H1 (cell line): ENCODE measurements around the gene DAPK1. TPM values are rescaled to one million over a fixed set of nuclear protein-coding genes. Genes with fewer than 3 reads are reported as not detected.

Experiments
- CTCF ChIA-PET: fragments of 300-600 bp; sonication (Branson Sonifier 250); formaldehyde crosslinking; loops from one replicate; lab custom pipeline; 2021; ENCODE audit not compliant: partially characterized antibody; lab: Charles Lee
- POLR2A ChIA-PET: fragments of 300-600 bp; sonication (Branson Sonifier 250); formaldehyde crosslinking; loops from one replicate; lab custom pipeline; 2021; ENCODE audit warnings: inconsistent platforms; ENCODE audit not compliant: partially characterized antibody; lab: Charles Lee
- DNase-seq, 2 experiments: peaks; one replicate each; pipeline versions ENCODE4 v3.0.0 to v3.0.0-alpha.2; 2010 to 2022; ENCODE audit warnings: low spot score in 2 of 2, low read depth in 1 of 2, mixed read lengths in 1 of 2
- FAIRE-seq: peaks from 2 replicates; lab custom pipeline; 2011; peaks lifted over from hg19 to GRCh38; lab: Jason Lieb, UNC
- H2AFZ ChIP-seq: 2 replicates; pipeline ENCODE4 v1.8.1; 2012; ENCODE audit warnings: low read length, inconsistent platforms
- H2AK5ac ChIP-seq: 2 replicates; pipeline ENCODE4 v1.6.1; 2013; ENCODE audit warnings: low read depth, low read length
- H2BK120ac ChIP-seq: replicated peaks from 2 replicates; pipeline ENCODE3; 2013; ENCODE audit warnings: low read depth, low read length, inconsistent platforms
- H2BK12ac ChIP-seq: 2 replicates; pipeline ENCODE4 v1.6.1; 2013; ENCODE audit warnings: low read depth, low read length
- H2BK15ac ChIP-seq: 2 replicates; pipeline ENCODE4 v1.6.1; 2013; ENCODE audit warnings: low read length
- H2BK20ac ChIP-seq: 2 replicates; pipeline ENCODE4 v1.6.1; 2013; ENCODE audit warnings: low read length
- H2BK5ac ChIP-seq: 2 replicates; pipeline ENCODE4 v1.6.1; 2013; ENCODE audit warnings: low read depth, low read length
- H3K14ac ChIP-seq: 2 replicates; pipeline ENCODE4 v1.6.1; 2013; ENCODE audit warnings: inconsistent platforms; ENCODE audit not compliant: insufficient read length
- H3K18ac ChIP-seq: 2 replicates; pipeline ENCODE4 v1.6.1; 2013; ENCODE audit warnings: low read length; ENCODE audit errors: extremely low read depth
- H3K23ac ChIP-seq: 2 replicates; pipeline ENCODE4 v1.6.1; 2013; ENCODE audit warnings: inconsistent platforms; ENCODE audit not compliant: insufficient read length
- H3K23me2 ChIP-seq: 2 replicates; pipeline ENCODE4 v1.6.1; 2013; ENCODE audit warnings: low read depth, low read length
- H3K27ac ChIP-seq: 2 replicates; pipeline ENCODE4 v1.6.1; 2011; ENCODE audit warnings: low read depth, low read length, inconsistent platforms
- H3K27me3 ChIP-seq, 4 experiments: replicated peaks in 1 of 4; 1 replicate in 1 of 4; 2 replicates in 3 of 4; pipeline versions ENCODE4 v1.6.1 to v1.8.1; 2011 to 2013; ENCODE audit warnings: low read length in 3 of 4, mild to moderate bottlenecking in 3 of 4, inconsistent platforms in 2 of 4, mixed read lengths in 2 of 4, moderate library complexity in 1 of 4; ENCODE audit not compliant: control insufficient read depth in 3 of 4, insufficient read depth in 3 of 4; ENCODE audit errors: extremely low read depth in 1 of 4
- H3K36me3 ChIP-seq, 4 experiments: 2 replicates each; pipeline versions ENCODE4 v1.6.1 to v1.8.1; 2011 to 2013; ENCODE audit warnings: mild to moderate bottlenecking in 4 of 4, low read length in 3 of 4, moderate library complexity in 2 of 4, control low read depth in 1 of 4, inconsistent platforms in 1 of 4; ENCODE audit not compliant: insufficient read depth in 4 of 4, control insufficient read depth in 2 of 4
- H3K4ac ChIP-seq: replicated peaks from 2 replicates; pipeline ENCODE3; 2013; ENCODE audit warnings: low read length, low read depth, mixed read lengths, inconsistent platforms; ENCODE audit not compliant: insufficient read length
- H3K4me1 ChIP-seq, 4 experiments: replicated peaks in 1 of 4; 1 replicate in 1 of 4; 2 replicates in 3 of 4; pipeline versions ENCODE4 v1.6.1 to v1.8.1; 2011 to 2013; ENCODE audit warnings: low read length in 3 of 4, inconsistent platforms in 2 of 4, mixed read lengths in 1 of 4; ENCODE audit not compliant: insufficient read depth in 4 of 4, control insufficient read depth in 3 of 4
- H3K4me2 ChIP-seq, 2 experiments: 2 replicates each; pipeline versions ENCODE4 v1.6.1 to v1.8.1; 2011 to 2013; ENCODE audit warnings: low read depth in 2 of 2, low read length in 2 of 2, control low read depth in 1 of 2, inconsistent platforms in 1 of 2, mild to moderate bottlenecking in 1 of 2; ENCODE audit not compliant: insufficient read depth in 1 of 2
- H3K4me3 ChIP-seq, 4 experiments: fragments of 200-600, 300-600 bp in 1 of 4; sonication (generic), shearing (Covaris generic), sonication (Bioruptor Twin) in 1 of 4; 2 replicates each; pipeline versions ENCODE4 v1.5.1 to v1.8.1; 2011 to 2016; ENCODE audit warnings: low read length in 4 of 4, low read depth in 3 of 4, control low read depth in 2 of 4, inconsistent platforms in 2 of 4, mild to moderate bottlenecking in 2 of 4, mixed read lengths in 1 of 4, moderate library complexity in 1 of 4; ENCODE audit not compliant: insufficient read depth in 2 of 4; ENCODE audit errors: extremely low read depth in 1 of 4
- H3K56ac ChIP-seq: replicated peaks from 2 replicates; pipeline ENCODE3; 2013; ENCODE audit warnings: low read depth, mild to moderate bottlenecking, mixed read lengths, low read length, inconsistent platforms; ENCODE audit not compliant: insufficient read length
- H3K79me1 ChIP-seq: 2 replicates; pipeline ENCODE4 v1.6.1; 2013; ENCODE audit warnings: low read depth, low read length, control low read depth
- H3K79me2 ChIP-seq, 2 experiments: 2 replicates each; pipeline versions ENCODE4 v1.6.1 to v1.8.1; 2012 to 2013; ENCODE audit warnings: low read length in 2 of 2, mild to moderate bottlenecking in 2 of 2, inconsistent platforms in 1 of 2; ENCODE audit not compliant: insufficient read depth in 2 of 2, control insufficient read depth in 1 of 2
- H3K9ac ChIP-seq, 4 experiments: replicated peaks in 1 of 4; 1 replicate in 1 of 4; 2 replicates in 3 of 4; pipeline versions ENCODE4 v1.6.1 to v1.8.1; 2011 to 2013; ENCODE audit warnings: low read depth in 3 of 4, low read length in 3 of 4, control low read depth in 2 of 4, mild to moderate bottlenecking in 2 of 4, moderate library complexity in 2 of 4, inconsistent platforms in 1 of 4; ENCODE audit errors: extremely low read depth in 1 of 4
- H3K9me3 ChIP-seq, 2 experiments: 2 replicates each; pipeline versions ENCODE4 v1.6.1 to v1.8.1; 2012 to 2013; ENCODE audit warnings: mild to moderate bottlenecking in 2 of 2, moderate library complexity in 2 of 2, control low read depth in 1 of 2, inconsistent platforms in 1 of 2, low read depth in 1 of 2, low read length in 1 of 2, mixed read lengths in 1 of 2; ENCODE audit not compliant: insufficient read depth in 2 of 2
- H4K20me1 ChIP-seq, 2 experiments: replicated peaks in 1 of 2; 2 replicates each; pipeline versions ENCODE3 to v1.8.1; 2011 to 2013; ENCODE audit warnings: inconsistent platforms in 2 of 2, low read length in 2 of 2, mild to moderate bottlenecking in 1 of 2; ENCODE audit not compliant: insufficient read depth in 2 of 2, control insufficient read depth in 1 of 2
- H4K5ac ChIP-seq: 2 replicates; pipeline ENCODE4 v1.6.1; 2013; ENCODE audit warnings: low read length, low read depth, mixed read lengths, inconsistent platforms; ENCODE audit not compliant: insufficient read length
- H4K8ac ChIP-seq: 2 replicates; pipeline ENCODE4 v1.8.0; 2013; ENCODE audit warnings: mild to moderate bottlenecking, moderate library complexity, low read length, inconsistent platforms; ENCODE audit not compliant: insufficient read depth; ENCODE audit errors: extremely low read depth
- H4K91ac ChIP-seq: replicated peaks from 2 replicates; pipeline ENCODE3; 2013; ENCODE audit warnings: low read length, mixed read lengths, inconsistent platforms; ENCODE audit not compliant: insufficient read length
- BRCA1 ChIP-seq: IDR thresholded peaks from 2 replicates; pipeline ENCODE4 v1.6.1; 2012; ENCODE audit warnings: low read depth, low read length, improper control_type of control experiment
- CHD1 ChIP-seq: IDR thresholded peaks from 2 replicates; pipeline ENCODE4 v1.6.1; 2012; ENCODE audit warnings: low read depth, low read length, improper control_type of control experiment
- CTBP2 ChIP-seq: IDR thresholded peaks from 2 replicates; pipeline ENCODE4 v1.7.0; 2011; ENCODE audit warnings: borderline replicate concordance, mild to moderate bottlenecking, moderate library complexity, mixed read lengths, low read length; ENCODE audit not compliant: insufficient read depth, insufficient read length
- FOSL1 ChIP-seq: IDR thresholded peaks from 2 replicates; pipeline ENCODE4 v1.6.1; 2011; ENCODE audit warnings: mild to moderate bottlenecking, low read depth, low read length, moderate library complexity; ENCODE audit not compliant: insufficient read depth
- HDAC6 ChIP-seq: IDR thresholded peaks from one replicate; pipeline ENCODE4 v1.7.1; 2012; ENCODE audit warnings: low read depth, mild to moderate bottlenecking, inconsistent platforms, low read length, moderate library complexity
- JUND ChIP-seq: IDR thresholded peaks from 2 replicates; pipeline ENCODE4 v1.6.1; 2011; ENCODE audit warnings: mild to moderate bottlenecking, improper control_type of control experiment, low read length
- KDM5A ChIP-seq: fragments of 200-600 bp; IDR thresholded peaks from 2 replicates; pipeline ENCODE4 v1.7.1; 2012; ENCODE audit warnings: mild to moderate bottlenecking, low read length, inconsistent platforms, mixed read lengths
- POLR2A ChIP-seq, 2 experiments: IDR thresholded peaks; 1 replicate in 1 of 2; 2 replicates in 1 of 2; pipeline ENCODE4 v1.6.1; 2011; ENCODE audit warnings: low read depth in 2 of 2, low read length in 2 of 2, mild to moderate bottlenecking in 2 of 2; ENCODE audit errors: control extremely low read depth in 1 of 2
- RBBP5 ChIP-seq: IDR thresholded peaks from 2 replicates; pipeline ENCODE4 v1.7.1; 2012; ENCODE audit warnings: low read depth, mild to moderate bottlenecking, inconsistent platforms, low read length, moderate library complexity, borderline replicate concordance
- SRF ChIP-seq: IDR thresholded peaks from 2 replicates; pipeline ENCODE4 v1.6.1; 2011; ENCODE audit warnings: mild to moderate bottlenecking, low read depth, low read length, moderate library complexity
- TAF1 ChIP-seq: IDR thresholded peaks from 2 replicates; pipeline ENCODE4 v1.6.1; 2011; ENCODE audit warnings: mild to moderate bottlenecking, low read depth, low read length
- TBP ChIP-seq: IDR thresholded peaks from 2 replicates; pipeline ENCODE4 v1.6.1; 2011; ENCODE audit warnings: low read depth, low read length, improper control_type of control experiment
- WGBS, 2 experiments: shearing (Covaris generic) in 1 of 2; methylation state at CpG; one replicate each; pipeline versions ENCODE4 v1.1.6 to v1.1.7; 2013 to 2015; ENCODE audit warnings: low lambda C conversion rate in 2 of 2, mixed read lengths in 2 of 2, inconsistent platforms in 1 of 2, low coverage in 1 of 2, missing lambda C conversion rate in 1 of 2; ENCODE audit not compliant: insufficient replicate concordance in 2 of 2, insufficient coverage in 1 of 2, insufficient read length in 1 of 2; ENCODE audit errors: extremely low coverage in 1 of 2, missing lambda C conversion rate in 1 of 2; 5-methylcytosine and 5-hydroxymethylcytosine counted together
- polyA plus RNA-seq, 7 experiments: library from polyadenylated mRNA; depleted of rRNA in 3 of 7; stranded (reverse) in 5 of 7; unstranded in 2 of 7; fragments of >200 nt in 5 of 7; fragments of 200-250 nt in 2 of 7; gene quantifications; 1 replicate in 5 of 7; 2 replicates in 1 of 7; 4 replicates in 1 of 7; pipeline versions ENCODE4 v1.2.1 to v1.2.3, GENCODE V29; 2011 to 2013; ENCODE audit warnings: missing spikeins in 2 of 7, mixed read lengths in 2 of 7
- total RNA-seq: library from RNA; stranded (reverse); fragmentation: NEBNext Ultra II Directional; extraction: Animal tissue kit (Norgen Biotek cat#: 25700); gene quantifications from 2 replicates; pipeline ENCODE4 v1.2.1, GENCODE V29; 2021

Gene DAPK1
- total and polyA plus RNA-seq, 2 of the 8 experiments (the other 6 are each of a cell fraction or from before 2014, with no cell fraction given), result 62.4 to 131 TPM

DNA sequence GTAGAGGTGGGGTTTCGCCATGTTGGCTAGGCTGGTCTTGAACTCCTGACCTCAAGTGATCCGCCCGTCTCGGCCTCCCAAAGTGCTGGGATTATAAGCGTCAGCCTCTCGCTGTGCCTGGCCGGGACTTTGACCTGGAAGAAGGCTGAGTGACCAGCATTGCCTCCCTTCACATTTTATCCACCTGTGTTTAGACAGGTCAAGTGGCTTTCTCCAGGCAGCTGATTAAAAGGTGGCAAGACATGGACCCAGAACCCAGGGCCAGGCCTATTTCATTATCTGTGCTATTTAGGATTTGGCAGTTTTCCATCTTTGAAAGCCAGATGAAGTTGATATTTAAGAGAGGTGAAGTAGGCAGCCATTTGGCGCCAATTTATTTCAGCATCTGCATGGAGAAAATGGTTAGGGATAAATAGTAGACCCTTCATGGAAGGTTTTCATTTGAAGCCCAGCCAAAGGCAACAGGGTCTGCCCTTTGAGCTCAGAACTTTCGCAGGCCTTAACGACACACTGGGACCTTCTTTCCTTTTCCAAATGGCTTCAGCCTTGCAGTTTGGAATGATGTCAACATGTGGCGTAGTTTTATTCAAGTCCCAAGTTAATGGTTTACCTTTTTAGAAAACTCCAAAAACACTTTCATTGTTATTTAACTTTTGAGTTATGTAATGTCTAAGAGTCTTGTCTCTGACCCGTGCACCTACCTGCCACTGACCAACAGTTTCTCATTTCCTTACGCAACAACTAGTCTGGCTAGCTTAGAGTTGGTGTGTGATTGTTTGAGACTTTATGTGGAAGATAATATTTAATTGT lies 8.4 kb downstream of the DAPK1 start:
- no peak overlapping the region for H2AK5ac ChIP-seq
- no peak overlapping the region for H2AFZ ChIP-seq
- no peak overlapping the region for H3K23ac ChIP-seq
- H4K20me1 ChIP-seq, result peaks cover 8 to 14% of the 10 kb centered on the region in 2 experiments
- H3K18ac ChIP-seq, result no peak overlapping the region
- no peak overlapping the region for H2BK5ac ChIP-seq
- 95% methylated on average over 13 of the region's 13 CpGs; no CpG with 5 or more reads in 1 of the 2 experiments for WGBS, 2 experiments
- H3K79me1 ChIP-seq, result peaks cover 24% of the 10 kb centered on the region
- POLR2A ChIA-PET, result interaction anchor here (1.0 to 1.5 kb wide), 2 partner anchors 51 to 133 kb away, joined by 3 read pairs; no protein-coding TSS in a partner anchor
- H3K4me1 ChIP-seq, result no peaks in the 10 kb centered on the region
- H3K27me3 ChIP-seq, result no peaks in the 10 kb centered on the region
- no peak overlapping the region for H3K4me3 ChIP-seq
- no peak overlapping the region for H2BK20ac ChIP-seq
- H3K56ac ChIP-seq, result no peak overlapping the region
- H3K79me2 ChIP-seq, result peaks cover 9 to 82% of the 10 kb centered on the region in 2 experiments
- H4K91ac ChIP-seq, result no peak overlapping the region
- no peak overlapping the region for H3K4ac ChIP-seq
- CTCF ChIA-PET, result interaction anchor here (1.1 kb wide), 1 partner anchor 9 kb away, joined by 3 read pairs; no protein-coding TSS in a partner anchor
- TF ChIP-seq POLR2A (IDR thresholded peaks at IDR 0.05; ENCODE audit: control extremely low read depth in 1 of 2, low read depth in 2 of 2, low read length in 2 of 2), result no peak
- TF ChIP-seq TAF1, result no peak
- no peak for TF ChIP-seq BRCA1
- TF ChIP-seq CTBP2, result no peak
- TF ChIP-seq TBP, result no peak
- no peak for TF ChIP-seq KDM5A
- no peak for TF ChIP-seq JUND
- TF ChIP-seq CHD1, result no peak
- TF ChIP-seq SRF, result no peak
- TF ChIP-seq RBBP5, result no peak
- TF ChIP-seq FOSL1, result no peak
- no peak for TF ChIP-seq HDAC6
- peaks cover 5 to 51% (median 11%) of the 10 kb centered on the region in 4 experiments for H3K36me3 ChIP-seq
- H3K14ac ChIP-seq, result no peak overlapping the region
- no peak overlapping the region for H4K8ac ChIP-seq
- no peak for FAIRE-seq
- no peaks in the 10 kb centered on the region for H3K9me3 ChIP-seq
- no peak overlapping the region for H2BK12ac ChIP-seq
- H3K4me2 ChIP-seq, result no peak overlapping the region
- H3K27ac ChIP-seq, result no peak overlapping the region
- H4K5ac ChIP-seq, result no peak overlapping the region
- DNase-seq, result no peak
- no peaks in the 10 kb centered on the region; the same call in 1 of the 2 replicates for H3K23me2 ChIP-seq
- no peak overlapping the region for H2BK120ac ChIP-seq
- H3K9ac ChIP-seq, result no peak overlapping the region
- no peak overlapping the region for H2BK15ac ChIP-seq
